HepG2 (cell line): Measurements from ENCODE around the gene LRIF1. TPM values are rescaled to one million over a fixed set of nuclear protein-coding genes. Genes with fewer than 3 reads are reported as not detected.

ENCODE experiments used
- CHD2 ChIP-seq: IDR thresholded peaks from 2 replicates; pipeline ENCODE4 v1.6.1; 2011; ENCODE audit warnings: low read depth, low read length, improper control_type of control experiment
- FIP1L1 ChIP-seq: fragments of 200-400 bp; formaldehyde crosslinking; IDR thresholded peaks from 2 replicates; pipeline ENCODE4 v1.6.1; 2018; ENCODE audit warnings: low read depth, mild to moderate bottlenecking, low read length, moderate library complexity, borderline replicate concordance; ENCODE audit not compliant: insufficient read depth
- GPN1 ChIP-seq: sonication (generic); formaldehyde crosslinking; IDR thresholded peaks from 2 replicates; pipeline ENCODE4 v1.5.1; 2020; ENCODE audit warnings: missing genetic modification reagents, borderline replicate concordance
- GRHL1 ChIP-seq: sonication (generic); formaldehyde crosslinking; conservative IDR thresholded peaks from 2 replicates; pipeline ENCODE4 v1.8.0; 2022; ENCODE audit warnings: missing genetic modification reagents
- HDAC1 ChIP-seq: sonication (generic); formaldehyde crosslinking; IDR thresholded peaks from 2 replicates; pipeline ENCODE4 v1.5.1; 2020; ENCODE audit warnings: mild to moderate bottlenecking, missing genetic modification reagents
- MAFK ChIP-seq, 2 experiments: IDR thresholded peaks in 1 of 2; conservative IDR thresholded peaks in 1 of 2; 2 replicates each; pipeline ENCODE4 v1.6.1; 2011; ENCODE audit warnings: improper control_type of control experiment in 2 of 2, low read length in 2 of 2
- PAWR ChIP-seq: sonication (generic); formaldehyde crosslinking; IDR thresholded peaks from 2 replicates; pipeline ENCODE4 v1.4.0; 2020; ENCODE audit warnings: missing genetic modification reagents, mild to moderate bottlenecking, borderline replicate concordance
- SCMH1 ChIP-seq: sonication (generic); formaldehyde crosslinking; IDR thresholded peaks from 2 replicates; pipeline ENCODE4 v1.9.0; 2021; ENCODE audit warnings: missing genetic modification reagents, mild to moderate bottlenecking, borderline replicate concordance
- SKIL ChIP-seq: sonication (generic); formaldehyde crosslinking; IDR thresholded peaks from 2 replicates; pipeline ENCODE4 v1.8.0; 2022; ENCODE audit warnings: missing genetic modification reagents, mild to moderate bottlenecking, moderate library complexity, borderline replicate concordance
- YEATS2 ChIP-seq: sonication (generic); formaldehyde crosslinking; IDR thresholded peaks from 2 replicates; pipeline ENCODE4 v1.4.0; 2020; ENCODE audit warnings: missing genetic modification reagents, borderline replicate concordance
- ZHX2 ChIP-seq, 2 experiments: sonication (generic) in 1 of 2; formaldehyde crosslinking in 1 of 2; IDR thresholded peaks; 2 replicates each; pipeline versions ENCODE4 v1.6.1 to v1.9.0; 2014 to 2022; ENCODE audit warnings: antibody characterized with exemption in 1 of 2, borderline replicate concordance in 1 of 2, inconsistent platforms in 1 of 2, low read depth in 1 of 2, missing genetic modification reagents in 1 of 2
- ZNF263 ChIP-seq: sonication (generic); formaldehyde crosslinking; IDR thresholded peaks from 2 replicates; pipeline ENCODE4 v1.4.0; 2020; ENCODE audit warnings: missing genetic modification reagents
- ZNF510 ChIP-seq: sonication (generic); formaldehyde crosslinking; IDR thresholded peaks from 2 replicates; pipeline ENCODE4 v1.4.0; 2020; ENCODE audit warnings: low read depth, mild to moderate bottlenecking, missing genetic modification reagents
- ZNF552 ChIP-seq: sonication (generic); formaldehyde crosslinking; IDR thresholded peaks from 2 replicates; pipeline ENCODE4 v1.9.0; 2022; ENCODE audit warnings: missing genetic modification reagents, mild to moderate bottlenecking, borderline replicate concordance
- ZNF678 ChIP-seq: sonication (generic); formaldehyde crosslinking; IDR thresholded peaks from 2 replicates; pipeline ENCODE4 v1.4.0; 2020; ENCODE audit warnings: mild to moderate bottlenecking, missing genetic modification reagents
- ZNF724P ChIP-seq: sonication (generic); formaldehyde crosslinking; IDR thresholded peaks from 2 replicates; pipeline ENCODE4 v1.8.0; 2022; ENCODE audit warnings: missing genetic modification reagents, borderline replicate concordance
- ZNF75D ChIP-seq: sonication (generic); formaldehyde crosslinking; IDR thresholded peaks from 2 replicates; pipeline ENCODE4 v1.8.1; 2023; ENCODE audit warnings: missing genetic modification reagents, mild to moderate bottlenecking, borderline replicate concordance
- polyA plus RNA-seq, 8 experiments: library from polyadenylated mRNA; depleted of rRNA in 3 of 8; stranded (reverse) in 7 of 8; unstranded in 1 of 8; fragments of >200 nt; fragmentation: Illumina TruSeq in 4 of 8; extraction: Trizol in 4 of 8; gene quantifications; 2 replicates each; pipeline versions ENCODE4 v1.2.1 to v1.2.3, GENCODE V29; 2011 to 2016; ENCODE audit warnings: low read depth in 4 of 8, missing spikeins in 1 of 8, mixed read lengths in 1 of 8; ENCODE audit not compliant: insufficient read depth in 1 of 8
- total RNA-seq, 5 experiments: library from RNA; depleted of rRNA; stranded (reverse); fragments of >200 nt; fragmentation: Illumina TruSeq; extraction: Trizol; gene quantifications; 2 replicates each; pipeline ENCODE4 v1.2.3, GENCODE V29; 2016; ENCODE audit warnings: low read depth in 1 of 5

Gene LRIF1
- total and polyA plus RNA-seq, 2 of the 13 experiments (the other 11 are each of a cell fraction or from before 2014, with no cell fraction given): 18.4 to 42.4 TPM

- TF ChIP-seq ZHX2 (IDR thresholded peaks at IDR 0.05; ENCODE audit: low read depth) (peak; percentile 62; the same call in 1 of the 2 replicates), ZHX2 (CRISPR knock-in tag; IDR thresholded peaks at IDR 0.05; ENCODE audit: borderline replicate concordance) (peak; percentile 79), HDAC1 (CRISPR knock-in tag) (peak; percentile 39; the same call in 1 of the 2 replicates), CHD2 (no peak), ZNF552 (0 out of 2 replicates have a peak, but pooled peaks have one; percentile 47), MAFK (conservative IDR thresholded peaks at IDR 0.05 in 1 of 2, IDR thresholded peaks at IDR 0.05 in 1 of 2; ENCODE audit: low read length in 2 of 2) (no peak), GRHL1 (CRISPR knock-in tag) (no peak), YEATS2 (CRISPR knock-in tag) (peak; percentile 62; the same call in 1 of the 2 replicates), ZNF263 (CRISPR knock-in tag) (peak; percentile 33; the same call in 1 of the 2 replicates), ZNF510 (0 out of 2 replicates have a peak, but pooled peaks have one; percentile 37), SKIL (CRISPR knock-in tag) (no peak), ZNF75D (CRISPR knock-in tag) (peak; percentile 62; the same call in 1 of the 2 replicates), ZNF678 (0 out of 2 replicates have a peak, but pooled peaks have one; percentile 52), ZNF724P (CRISPR knock-in tag) (peak; percentile 57; the same call in 1 of the 2 replicates), SCMH1 (CRISPR knock-in tag) (no peak), FIP1L1 (no peak), PAWR (CRISPR knock-in tag) (no peak), GPN1 (CRISPR knock-in tag) (no peak)
These were observed 631 bp downstream of the LRIF1 start (continued) for GRCh38 chr1:110962892-110963690.
